PC-9 (cell line): ENCODE data around the gene PLA2G7.

Experiments used
- CTCF ChIP-seq: fragments of 200-600 bp; sonication (generic); conservative IDR thresholded peaks from 2 replicates; pipeline ENCODE4 v1.6.1; 2017; ENCODE audit warnings: mixed run types, antibody characterized with exemption, mild to moderate bottlenecking, moderate library complexity
- EZH2 ChIP-seq: fragments of 200-600 bp; sonication (generic); IDR thresholded peaks from 2 replicates; pipeline ENCODE4 v1.8.0; 2017; ENCODE audit warnings: antibody characterized with exemption, low read depth

- TF ChIP-seq CTCF (no peak), EZH2 (no peak)
Measured at GRCh38 chr6:46773201-46773855, 38.2 kb upstream of the PLA2G7 start.
